Inferior parietal cortex (tissue), 1 donor: ENCODE results near the gene OR4E1.
"Not testable (repeated sequence)": the region's sequence is repeated elsewhere in the genome, so short reads cannot be mapped to it uniquely, and the experiment has no call there.

ENCODE experiments used
- DNase-seq: peaks from one replicate; pipeline ENCODE4 v3.0.0-alpha.2; 2016; ENCODE audit errors: extremely low spot score

The OR4E1 gene, protein sequence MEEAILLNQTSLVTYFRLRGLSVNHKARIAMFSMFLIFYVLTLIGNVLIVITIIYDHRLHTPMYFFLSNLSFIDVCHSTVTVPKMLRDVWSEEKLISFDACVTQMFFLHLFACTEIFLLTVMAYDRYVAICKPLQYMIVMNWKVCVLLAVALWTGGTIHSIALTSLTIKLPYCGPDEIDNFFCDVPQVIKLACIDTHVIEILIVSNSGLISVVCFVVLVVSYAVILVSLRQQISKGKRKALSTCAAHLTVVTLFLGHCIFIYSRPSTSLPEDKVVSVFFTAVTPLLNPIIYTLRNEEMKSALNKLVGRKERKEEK

DNA sequence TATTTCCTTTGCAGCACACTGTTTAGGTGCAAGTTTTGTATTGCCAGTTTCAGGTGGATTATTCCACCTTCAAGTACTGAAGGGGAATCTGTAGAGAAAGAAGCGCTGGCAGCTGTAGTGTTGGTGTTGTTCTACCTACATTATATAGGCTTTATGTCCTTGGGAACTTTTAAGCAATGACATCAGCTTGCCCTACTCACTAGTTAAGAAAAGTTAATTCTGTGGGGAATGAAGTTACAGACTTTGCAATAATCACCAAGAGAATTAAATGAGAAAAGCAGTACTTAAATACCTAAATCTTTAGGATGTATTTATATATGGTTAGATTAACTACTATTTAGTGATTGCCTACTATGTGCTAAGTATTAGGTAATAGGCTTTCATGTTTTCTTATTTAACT is at the start of gene OR4E1:
Gene OR4E1, minus strand, starts transcription at position 101 of the 400 bp plus-strand sequence. CDS start 2,883 bp downstream, outside the sequence.
- DNase-seq = no peak

DNA sequence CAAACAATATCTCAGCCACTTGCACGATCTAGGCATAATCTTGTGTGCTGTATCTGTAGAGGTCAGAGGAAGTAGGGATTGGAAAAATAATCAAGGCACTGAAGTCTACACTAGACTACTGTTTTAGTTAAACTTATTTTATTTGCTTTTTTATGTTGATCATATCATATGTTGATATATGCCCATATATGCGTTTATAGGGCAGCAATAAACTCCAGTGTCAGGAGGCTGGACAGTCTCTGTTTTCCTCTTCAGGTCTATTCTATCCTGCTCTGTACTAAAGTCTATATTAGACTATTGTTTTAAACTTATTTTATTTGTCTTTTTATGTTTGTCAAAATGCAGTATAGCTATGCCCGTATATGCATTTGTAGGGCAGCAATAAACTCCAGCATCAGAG is 47.9 kb upstream of the OR4E1 start:
- no peak for DNase-seq

DNA sequence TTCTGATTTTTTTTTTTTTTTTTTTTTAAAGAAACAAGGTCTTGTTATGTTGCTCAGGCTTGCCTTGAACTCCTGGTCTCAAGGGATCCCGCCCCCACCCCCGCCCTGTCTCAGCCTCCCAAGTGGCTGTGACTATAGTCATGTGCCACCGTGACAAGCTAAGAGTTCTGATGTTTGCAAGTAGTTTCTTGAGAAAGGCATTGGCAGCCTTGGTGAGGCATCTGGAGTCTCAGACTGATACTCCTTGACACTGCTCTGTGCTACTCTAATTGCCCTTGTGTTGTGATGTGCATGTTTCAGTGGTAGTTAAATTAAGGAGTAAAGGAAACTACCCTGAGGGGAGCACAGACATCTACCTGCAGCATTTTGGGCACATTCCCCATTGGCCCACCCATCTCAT is 46.2 kb upstream of the OR4E1 start:
- DNase-seq = no peak

DNA sequence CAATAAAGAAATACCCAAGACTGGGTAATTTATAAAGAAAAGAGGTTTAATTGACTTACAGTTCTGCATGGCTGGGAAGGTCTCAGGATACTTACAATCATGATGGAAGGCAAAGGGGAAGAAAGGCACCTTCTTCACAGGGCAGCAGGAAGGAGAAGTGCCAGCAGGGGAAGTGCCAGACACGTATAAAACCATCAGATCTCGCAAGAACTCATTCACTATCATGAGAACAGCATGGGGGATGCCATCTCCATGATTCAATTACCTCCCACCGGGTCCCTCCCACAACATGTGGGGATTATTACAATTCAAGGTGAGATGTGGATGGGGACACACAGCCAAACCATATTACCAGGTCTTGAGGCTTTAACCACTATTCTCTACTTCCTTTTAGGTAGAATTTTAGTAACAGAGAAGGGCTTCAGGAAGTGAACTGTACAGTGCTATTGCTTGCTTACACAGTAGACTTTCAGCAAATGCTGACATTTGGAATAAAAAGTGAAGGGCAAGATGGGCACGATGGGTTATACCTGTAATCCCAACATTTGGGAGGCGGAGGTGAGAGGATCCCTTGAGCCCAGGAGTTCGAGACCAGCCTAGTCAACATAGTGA is 40.8 kb upstream of the OR4E1 start:
- no peak for DNase-seq

DNA sequence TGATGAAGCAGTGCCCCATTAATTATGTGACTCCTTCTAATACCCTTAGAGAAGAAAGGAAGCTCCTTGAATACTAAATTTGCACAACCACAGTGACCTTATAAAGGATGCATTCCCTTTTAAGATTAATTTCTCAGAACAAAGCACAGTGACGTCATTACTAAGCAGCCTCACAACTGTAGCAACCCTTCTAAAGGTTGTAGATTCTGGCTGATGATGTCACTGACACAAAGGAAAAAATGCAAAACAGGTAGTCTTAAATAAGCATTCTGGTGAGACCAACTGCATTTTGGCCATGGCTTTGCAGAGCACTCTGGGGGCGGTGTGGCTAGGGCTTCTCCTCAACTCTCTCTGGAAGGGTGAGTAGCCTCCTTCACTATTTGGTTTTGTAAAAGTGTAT is 38.4 kb upstream of the OR4E1 start:
- DNase-seq = no peak

DNA sequence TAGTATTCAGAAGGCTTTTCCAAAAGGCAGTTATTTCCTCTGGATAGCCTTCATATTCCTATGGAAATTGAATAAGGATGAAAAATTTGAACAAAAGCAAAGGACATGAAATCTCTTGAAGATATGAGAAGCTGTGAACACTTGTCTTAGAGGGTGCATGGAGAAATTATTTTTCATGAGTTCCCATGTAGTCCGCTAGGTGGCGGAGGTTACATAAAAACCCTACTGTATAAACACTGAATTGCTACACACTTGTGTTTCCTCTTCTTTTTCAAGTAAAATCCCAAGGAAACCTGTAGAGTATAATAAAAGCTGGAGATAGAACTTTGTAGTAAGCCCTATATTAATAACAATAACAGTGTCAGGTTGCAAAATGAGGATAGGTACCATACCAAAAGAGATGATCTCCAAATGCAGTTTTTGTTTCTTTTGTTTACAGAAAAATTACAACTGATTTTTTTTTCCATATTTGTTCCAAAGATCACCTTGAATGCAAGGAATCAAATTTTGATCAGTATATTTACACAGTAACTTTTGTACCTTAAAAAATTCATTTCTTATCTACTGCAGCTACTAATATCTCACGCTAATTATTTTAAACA is 37.8 kb upstream of the OR4E1 start:
- DNase-seq = peak; percentile 40

DNA sequence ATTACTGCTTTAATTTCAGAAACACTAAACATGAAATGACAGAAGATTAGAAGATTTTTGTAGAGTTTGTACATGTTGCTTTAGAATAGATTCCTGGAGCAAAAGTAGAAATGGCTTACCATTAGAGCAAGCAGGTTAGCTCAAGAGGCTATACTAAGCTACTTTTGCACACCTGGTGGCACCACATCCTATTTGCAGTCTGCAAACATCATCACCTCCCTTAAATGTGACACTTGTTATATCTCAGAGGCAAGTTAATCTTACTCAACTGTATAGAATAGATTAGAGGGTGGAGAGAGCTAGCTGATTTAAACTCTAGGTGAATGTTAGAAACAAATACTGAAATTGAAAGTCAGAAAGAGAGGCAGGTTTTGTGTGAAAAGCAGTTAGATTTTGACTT is 30.7 kb upstream of the OR4E1 start:
- DNase-seq = no peak

DNA sequence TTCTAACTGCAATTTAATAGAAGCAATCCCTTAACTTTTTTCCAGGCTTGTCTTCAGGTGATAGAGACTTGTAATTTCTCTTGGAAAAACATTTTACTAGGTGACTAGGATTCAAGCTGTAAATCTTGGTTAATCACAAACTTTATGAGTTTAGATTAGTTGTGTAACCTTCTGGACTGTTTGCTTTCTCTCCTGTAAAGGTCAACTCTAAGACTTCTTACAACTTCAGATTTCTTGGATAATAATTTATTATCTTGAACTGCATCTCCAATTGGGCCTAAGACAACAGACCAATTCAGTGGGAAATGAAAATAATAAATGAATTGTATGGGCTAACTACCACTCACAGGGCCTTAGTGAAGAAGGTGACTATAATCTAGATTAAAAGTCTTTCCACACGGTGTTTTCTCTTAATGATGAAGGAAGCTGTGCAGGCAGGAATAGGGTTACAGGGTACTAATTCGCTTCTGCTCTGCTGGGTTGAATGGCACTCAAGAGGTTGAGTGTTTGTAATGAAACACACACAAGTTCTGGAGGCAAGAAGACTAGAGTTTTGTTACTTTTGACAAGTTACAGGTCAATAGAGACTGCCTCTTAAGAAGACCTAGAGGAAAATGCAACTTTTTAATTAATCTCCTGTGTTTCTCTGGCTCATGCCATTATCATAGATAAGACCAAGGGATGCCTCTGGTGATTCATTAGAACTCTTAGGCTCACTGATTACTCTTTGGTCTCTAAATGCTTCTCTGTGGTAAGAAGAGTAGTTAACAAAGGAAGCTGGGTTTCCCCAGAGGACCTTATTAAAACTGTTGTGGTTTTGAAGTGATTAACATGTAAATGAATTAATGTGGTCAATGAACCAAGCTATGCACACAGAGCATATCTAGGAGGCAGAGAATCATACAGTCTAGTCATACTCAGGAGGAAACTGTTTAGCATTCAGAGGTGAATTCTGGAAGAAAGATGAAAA is 30.0 kb upstream of the OR4E1 start:
- DNase-seq = no peak

DNA sequence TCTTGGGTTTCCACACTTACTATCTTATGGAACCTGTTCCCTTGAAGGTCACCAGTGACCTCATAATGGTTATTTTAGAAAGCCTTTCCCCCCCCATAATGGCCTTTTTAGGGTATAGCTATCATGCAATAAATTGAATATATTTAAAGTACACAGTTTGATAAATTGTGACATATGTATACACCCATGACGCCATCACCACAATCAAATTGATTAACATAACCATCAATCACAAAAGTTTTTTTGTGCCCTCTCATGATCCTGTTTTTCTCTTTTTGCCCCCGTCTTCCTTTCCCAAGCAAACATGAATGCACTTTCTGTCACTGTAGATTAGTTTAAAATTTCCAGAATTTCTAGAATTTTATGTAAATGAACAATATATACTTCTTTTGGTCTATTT is 28.7 kb upstream of the OR4E1 start:
- DNase-seq = no peak

DNA sequence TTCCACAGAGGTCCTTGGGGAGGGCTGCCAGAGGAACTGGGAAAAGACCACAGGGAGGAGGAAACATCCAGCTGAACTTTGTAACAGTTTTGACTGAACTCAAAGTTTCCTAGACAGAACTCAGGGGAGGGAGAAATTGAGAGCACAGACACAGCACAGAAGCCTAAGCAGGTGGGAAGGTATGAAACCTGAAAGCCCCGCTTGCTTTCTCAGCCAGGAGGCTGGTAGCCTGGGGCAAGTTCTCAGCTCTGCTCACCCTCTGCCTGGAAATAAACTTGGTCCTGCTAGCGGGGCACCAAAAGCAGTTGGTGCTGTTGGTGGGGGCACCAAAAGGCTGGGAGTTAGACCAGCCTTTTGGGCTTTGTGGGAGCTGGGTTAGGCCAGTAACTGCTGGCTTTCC is 25.9 kb upstream of the OR4E1 start:
- DNase-seq = no peak

DNA sequence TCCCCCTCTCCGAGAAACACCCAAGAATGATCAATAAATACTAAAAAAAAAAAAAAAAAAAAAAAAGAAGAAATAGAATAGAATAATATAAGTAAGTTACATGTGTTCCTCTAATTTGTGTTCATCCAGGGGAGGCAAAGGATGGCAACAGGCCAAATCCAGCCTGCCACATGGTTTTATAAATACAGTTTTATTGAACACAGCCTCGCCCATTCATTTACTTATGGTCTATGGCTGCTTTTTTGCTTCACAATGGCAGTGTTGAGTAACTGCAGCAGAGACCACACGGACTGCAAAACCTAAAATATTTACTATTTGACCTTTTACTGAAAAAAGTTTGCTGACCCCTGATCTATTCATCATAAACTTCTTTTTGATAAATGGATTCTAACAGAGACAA is 24.9 kb upstream of the OR4E1 start:
- DNase-seq = not testable (repeated sequence)

DNA sequence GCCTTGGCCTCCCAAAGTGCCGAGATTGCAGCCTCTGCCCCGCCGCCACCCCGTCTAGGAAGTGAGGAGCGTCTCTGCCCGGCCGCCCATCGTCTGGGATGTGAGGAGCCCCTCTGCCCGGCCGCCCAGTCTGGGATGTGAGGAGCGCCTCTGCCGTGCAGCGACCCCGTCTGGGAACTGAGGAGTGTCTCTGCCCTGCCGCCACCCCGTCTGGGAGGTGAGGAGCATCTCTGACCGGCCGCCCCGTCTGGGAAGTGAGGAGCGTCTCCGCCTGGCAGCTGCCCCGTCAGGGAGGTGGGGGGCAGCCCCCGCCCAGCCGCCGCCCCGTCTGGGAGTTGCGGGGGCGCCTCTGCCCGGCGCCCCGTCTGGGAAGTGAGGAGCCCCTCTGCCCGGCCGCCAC is 24.0 kb upstream of the OR4E1 start:
- not testable (repeated sequence) for DNase-seq

DNA sequence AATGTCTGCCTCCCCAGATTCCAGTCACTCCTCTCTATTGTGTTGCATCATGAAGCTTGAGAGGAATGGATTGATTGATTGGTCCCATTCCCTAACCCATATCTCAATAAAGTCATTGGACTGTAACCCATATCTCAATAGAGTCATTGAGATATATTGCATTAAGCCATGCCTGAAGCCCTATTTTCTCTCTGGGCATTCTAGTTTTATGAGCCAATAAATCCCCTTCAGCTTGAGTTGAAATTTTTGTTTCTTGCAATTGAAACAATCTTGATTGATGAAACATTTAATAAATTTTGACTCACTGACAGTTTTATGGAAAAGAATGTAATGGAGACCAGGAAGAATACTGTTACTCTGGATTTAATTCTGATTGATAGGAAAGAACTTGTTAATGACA is 20.8 kb upstream of the OR4E1 start:
- DNase-seq = no peak

DNA sequence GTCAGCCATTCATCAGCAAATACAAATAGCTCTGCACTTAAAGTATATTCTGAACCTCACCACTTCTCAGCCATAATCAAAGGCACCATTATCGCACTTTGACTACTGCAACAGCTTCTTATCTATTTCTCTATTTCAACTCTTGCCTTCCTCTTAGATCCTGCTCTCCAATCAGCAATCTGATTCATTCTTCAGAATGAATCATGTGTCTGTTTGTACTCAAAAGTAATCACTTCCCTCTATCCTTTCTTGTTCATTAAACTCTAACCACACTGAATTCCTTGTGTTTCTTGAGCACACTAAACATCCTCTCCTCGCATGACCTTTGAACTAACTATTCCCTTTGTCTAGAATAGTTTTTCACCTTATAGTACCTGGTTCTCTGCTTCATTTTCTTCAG is 12.8 kb upstream of the OR4E1 start:
- DNase-seq = no peak

DNA sequence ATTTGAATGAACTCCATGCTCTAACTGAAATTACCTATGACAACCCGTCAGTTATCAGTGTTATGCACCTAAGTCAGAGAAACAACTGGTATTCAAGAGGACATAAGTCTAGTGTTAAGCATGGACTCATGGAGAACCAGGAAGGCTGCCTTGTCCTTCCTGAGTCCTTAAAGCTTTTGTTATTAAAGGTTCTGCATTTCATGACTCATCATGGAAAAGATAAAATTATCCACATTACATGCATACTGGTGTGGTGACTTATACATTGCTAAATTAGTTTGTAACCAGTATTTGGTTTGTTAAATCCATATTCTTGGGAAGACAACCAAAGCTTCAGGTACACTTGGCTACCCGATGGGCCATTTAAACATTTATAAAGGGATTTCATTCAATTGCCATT is 6.5 kb upstream of the OR4E1 start:
- no peak for DNase-seq

DNA sequence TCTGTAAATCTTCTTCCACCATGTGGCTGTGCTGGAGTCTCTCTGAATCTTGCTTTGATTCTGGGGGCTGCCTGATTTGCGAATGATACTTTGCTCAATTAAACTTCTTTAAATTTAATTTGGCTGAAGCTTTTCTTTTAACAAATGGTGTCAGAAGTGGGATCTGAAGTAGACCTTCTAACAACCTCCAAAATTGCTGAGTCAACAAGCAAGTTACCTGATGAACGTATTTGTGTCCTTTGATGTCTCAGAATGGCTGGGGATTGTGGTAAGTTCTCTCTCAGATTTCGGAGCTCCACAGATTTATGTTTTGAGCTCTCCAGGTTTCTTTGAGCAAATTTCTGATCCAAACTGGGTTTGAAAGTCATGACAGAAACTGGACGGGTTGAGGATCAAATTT is 1.9 kb upstream of the OR4E1 start:
- DNase-seq = no peak

DNA sequence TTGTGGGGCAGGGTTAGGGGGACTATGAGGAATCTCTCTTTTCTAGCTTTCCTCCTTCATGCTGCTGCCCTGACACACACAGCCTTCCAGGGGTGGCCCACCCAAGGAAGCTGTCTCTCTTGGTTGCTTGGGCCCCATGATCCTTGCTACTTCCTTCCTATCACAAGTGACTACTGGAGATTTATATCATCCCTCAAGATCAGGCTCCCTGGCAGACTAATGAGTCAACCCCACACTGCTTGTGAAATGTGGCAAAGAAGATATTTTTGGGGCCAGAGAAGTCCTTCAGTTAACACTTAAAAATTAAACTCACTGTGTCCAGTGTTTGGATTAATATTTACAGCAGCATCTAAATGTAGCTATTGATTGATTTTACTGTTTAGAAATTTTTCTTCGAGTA is 1.5 kb downstream of the OR4E1 start:
- DNase-seq = no peak

DNA sequence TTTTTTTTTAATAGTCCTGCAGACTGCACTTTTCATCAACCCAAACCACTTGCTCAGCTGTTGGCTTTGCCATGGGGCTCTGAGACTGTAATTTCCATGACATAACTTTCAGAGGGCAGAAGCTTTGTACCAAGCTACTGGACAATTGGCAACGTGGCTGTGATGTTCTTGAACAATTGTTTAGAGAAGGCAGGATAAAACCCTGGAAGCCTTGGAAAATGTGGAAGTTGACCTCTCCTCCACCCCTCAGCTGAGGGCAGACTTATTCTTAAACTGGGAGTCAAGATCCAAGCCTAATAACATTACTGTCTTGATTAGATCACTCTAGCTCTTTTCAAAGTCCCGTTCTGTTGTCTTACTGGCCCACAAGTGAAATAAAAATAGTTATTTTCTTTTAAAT is 2.2 kb downstream of the OR4E1 start:
- no peak for DNase-seq

DNA sequence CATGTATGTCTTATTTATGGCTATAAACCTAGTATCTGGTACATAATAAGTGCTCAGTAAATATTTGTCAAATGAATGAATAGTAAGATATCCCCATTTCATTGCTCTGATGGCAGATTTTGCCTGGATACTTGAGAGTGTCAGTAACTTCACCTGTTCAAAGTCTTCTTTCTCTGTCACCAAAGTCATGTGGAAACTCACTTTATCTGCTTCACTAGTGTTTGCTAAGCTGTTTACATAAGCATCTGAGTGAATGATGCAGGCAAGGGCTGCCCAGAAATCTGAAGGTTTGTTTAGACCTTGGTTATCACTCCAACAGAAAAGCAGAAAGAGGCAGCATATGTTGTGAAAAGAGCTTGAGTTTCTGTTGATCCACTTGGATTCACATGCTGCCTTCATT is 4.3 kb downstream of the OR4E1 start:
- no peak for DNase-seq

DNA sequence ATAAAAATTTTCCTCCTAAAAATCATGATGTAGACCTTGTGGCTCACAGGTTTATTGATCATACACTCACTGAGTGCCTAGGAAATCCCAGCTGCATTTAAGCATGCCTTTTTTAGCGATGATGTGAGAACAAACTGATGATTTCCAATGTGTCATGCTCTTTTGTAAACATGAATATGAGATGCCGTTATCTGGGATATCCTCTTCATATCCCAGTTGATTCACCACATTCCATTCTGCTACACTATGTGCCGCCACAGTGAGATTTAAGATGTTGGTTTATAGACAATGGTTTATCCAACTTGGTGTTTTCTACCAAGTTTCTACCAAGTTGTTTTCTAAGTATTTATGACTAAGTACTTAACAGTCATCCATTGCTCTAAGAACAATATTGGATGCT is 5.2 kb downstream of the OR4E1 start:
- no peak for DNase-seq

DNA sequence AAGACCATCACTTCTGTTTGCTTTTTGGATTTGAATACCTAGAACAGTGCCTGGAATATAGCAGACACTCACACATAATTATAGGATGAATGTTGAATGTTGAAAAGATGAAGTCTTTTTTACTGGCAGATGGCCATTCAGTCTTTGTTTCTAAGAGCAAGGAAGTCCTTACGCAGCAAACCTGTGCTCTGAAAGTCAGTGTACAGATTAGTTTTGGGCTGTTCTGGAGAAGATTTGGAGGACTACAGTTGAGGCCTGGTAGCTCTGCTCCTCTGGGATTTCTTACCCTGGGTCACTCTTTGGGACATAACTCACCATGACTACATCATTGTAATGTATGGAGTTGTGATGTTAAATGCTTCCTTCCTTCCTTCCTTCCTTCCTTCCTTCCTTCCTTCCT is 16.6 kb downstream of the OR4E1 start:
- DNase-seq = no peak

DNA sequence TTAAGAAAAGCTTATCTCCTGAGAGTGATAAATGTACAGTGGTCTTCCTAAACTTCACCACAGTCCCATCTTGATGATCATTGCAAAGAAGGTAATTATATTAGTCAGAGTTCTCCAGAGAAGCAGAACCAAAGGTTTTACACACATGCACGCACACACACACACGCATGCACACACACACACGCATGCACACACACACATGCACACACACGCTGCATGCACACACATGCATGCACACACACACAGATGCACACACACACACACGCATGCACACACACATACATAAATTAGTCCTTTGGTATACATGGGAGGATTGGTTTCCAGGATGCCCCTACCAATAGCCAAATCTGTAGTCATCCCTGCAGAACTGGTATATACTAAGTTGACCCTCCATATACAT is 19.4 kb downstream of the OR4E1 start:
- no peak for DNase-seq
